NCI-H187 treated with DMSO at 0.1 percent for 48 hours (cell line): ENCODE measurements around the gene EPAS1.

ENCODE experiments used
- DNase-seq: peaks from one replicate; lab custom pipeline; 2025; lab: John Stamatoyannopoulos, UW

Gene EPAS1

DNA sequence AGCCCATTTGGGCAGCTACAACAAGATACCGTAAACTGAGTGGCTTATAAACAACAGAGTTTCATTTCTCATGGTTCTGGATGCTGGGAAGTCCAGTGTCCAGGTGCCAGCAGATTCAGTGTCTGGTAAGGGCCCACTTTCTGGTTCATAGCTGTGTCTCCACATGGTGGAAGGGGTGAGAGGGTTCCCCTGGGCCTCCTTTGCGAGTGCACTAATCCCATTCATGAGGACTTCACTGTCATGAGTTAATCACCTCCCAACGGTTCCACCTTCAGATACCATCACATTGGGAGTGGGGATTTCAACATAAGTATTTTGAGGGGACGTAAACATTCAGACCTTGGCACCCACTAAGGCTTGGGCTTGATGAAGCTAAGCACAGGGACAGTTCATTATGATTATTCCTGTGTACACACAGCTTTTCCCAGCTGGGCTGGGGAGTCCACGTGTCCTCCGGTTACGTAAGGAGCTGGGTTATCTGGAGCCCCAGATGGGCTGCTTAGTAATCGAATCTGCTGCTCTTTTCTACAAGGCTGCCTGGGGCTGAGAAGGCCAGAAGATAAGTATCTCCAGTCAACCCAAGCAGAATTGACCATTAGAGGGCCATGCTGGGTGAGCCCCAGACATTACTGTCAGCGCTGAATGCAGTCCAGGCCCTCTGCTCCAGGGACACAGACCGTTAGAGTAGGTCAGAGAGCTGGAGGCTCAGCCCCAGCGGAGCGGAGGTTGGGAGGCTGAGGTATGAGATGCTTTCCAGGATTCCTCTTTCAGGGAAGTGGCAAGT, 42.7 kb downstream of the EPAS1 start:
- no peak for DNase-seq

DNA sequence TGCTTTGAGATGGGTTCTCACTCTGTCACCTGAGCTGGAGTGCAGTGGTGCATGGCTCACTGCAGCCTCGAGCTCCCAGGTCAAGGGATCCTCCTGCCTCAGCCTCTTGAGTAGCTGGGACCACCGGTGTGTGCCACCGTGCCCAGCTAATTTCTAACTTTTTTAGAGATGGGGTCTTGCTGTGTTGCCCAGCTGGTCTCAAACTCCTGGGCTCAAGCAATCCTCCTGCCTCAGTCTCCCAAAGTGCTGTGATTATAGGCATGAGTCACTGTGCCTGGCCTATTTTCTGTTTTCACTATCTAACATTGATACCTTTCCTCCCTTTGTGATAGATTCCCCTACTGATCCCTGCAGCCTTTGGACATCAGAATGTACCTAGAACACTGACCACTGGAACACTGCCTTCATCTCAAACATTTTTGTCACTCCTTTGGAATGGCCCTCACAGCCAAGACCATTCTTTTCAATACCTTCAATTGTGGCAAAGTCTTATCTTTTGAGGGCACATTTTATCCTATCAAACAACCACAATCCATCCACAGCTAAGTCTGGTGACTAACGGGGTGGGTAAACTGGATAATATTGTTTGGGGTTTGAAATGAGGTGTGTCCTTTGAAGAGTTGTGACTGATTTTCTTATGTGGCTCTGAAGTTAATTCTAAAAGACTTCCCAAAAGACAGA, 43.7 kb downstream of the EPAS1 start:
- DNase-seq, result no peak

DNA sequence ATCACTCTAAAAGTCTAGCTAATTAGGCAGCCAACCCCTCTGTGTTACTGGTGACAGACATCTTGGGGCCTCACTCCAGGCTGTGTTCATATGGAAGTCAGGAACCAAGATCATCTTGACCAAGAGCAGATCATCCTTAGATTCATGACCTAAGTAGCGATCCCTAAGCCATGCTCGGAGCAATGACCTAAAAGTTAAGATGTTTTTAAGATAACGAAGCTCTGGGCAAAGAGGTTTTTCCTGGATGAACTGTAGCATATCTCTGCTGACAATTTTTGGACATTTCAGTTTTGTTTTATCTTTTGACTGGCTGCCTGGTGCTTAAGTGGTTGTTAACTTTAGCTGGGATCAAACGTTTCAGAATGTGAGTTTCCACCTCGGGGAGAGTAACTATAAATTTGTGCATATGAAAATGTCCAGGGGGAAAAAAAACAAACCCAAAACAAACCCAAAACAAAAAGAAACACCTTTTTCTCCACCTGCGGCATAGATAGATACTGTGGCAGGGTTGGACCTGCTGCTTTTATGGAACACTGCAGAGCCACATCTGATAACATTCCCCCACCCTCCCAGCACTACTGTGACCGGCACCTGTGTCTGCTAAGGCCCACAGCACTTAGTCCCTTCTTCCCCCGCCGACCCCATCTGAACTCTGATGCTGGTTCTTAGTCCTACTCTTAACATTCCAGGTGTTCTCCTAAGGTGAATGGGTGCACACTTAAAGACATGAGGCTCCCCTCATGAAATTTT, 45.5 kb downstream of the EPAS1 start:
- DNase-seq, result no peak

DNA sequence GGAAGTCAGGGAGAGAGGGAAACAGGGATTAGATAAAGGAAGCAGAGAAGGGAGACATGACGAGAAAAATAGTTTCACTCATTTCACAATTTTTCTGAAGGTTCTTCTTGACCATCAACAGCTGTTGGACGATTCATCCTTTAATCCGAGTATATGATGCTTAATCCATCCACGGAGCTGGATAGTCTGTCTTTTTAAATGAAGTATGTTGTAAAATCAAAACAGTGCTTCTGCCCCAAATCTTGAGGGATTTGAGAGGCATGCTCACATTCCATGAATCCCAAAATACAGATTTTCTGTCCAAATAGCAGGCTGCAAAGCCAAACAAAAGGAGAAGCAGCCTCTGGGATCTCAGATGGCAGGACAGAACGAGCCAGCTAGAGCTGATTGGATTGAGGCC, 47.5 kb downstream of the EPAS1 start:
- DNase-seq, result no peak

DNA sequence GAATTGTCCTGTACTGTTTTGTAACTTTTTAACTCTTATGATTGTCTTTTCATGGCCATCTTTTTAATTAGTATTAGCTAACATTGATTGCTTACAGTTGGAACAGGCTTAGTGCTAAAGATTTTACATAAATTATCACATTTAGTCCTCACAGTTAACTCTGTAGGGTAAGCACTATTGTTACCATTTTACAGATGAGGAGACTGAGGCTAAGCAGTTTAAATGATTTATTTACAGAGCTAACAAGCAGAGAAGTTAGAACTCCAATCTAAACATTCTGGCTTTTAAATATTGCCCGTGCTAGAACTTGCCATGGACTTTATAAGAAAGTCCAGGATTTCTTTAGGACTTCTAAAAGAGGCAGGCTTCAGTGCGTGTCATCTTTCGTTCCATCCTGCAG, 48.6 kb downstream of the EPAS1 start:
- no peak for DNase-seq

DNA sequence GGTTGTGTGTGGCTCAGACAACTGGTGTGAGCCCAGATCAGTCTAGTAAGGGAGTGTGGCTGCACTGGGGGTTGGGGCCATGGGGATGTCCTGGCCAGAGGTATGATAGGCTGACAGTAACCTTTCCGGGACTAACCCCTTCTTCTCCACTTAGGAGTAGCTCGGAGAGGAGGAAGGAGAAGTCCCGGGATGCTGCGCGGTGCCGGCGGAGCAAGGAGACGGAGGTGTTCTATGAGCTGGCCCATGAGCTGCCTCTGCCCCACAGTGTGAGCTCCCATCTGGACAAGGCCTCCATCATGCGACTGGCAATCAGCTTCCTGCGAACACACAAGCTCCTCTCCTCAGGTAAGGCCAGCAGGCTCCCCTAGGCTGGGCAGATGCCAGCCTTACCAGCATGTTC, 49.5 kb downstream of the EPAS1 start:
- no peak for DNase-seq

DNA sequence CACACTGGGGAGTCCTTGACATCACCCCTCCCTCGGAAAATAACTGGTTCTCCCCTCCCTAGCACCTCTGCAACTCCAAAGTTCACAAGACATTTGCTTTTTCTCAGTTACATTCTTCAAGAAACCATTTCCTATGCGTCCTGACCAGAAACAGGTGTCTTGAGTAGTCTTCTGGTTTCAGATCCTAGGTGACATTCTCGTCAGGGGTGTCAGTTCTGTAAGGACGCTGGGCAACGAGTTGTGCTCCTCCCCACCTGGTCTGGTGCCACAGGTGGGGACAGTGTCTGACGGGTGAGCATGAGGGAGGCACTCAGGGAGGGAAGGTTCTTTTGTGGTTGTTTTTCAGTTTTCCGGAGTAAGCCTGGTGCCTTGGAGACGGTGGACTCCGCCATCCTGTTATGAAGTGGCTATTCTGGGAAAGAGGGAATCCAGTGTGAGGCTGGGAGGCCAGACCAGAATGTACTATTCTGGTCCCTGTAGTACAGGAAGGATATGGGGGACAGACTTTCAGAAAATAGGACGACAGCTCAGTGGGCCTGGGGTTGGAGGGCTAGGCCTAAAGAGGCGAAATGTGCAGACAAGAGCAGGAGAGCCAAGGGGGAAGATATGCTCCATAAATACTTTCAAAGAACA, 50.6 kb downstream of the EPAS1 start:
- no peak for DNase-seq

DNA sequence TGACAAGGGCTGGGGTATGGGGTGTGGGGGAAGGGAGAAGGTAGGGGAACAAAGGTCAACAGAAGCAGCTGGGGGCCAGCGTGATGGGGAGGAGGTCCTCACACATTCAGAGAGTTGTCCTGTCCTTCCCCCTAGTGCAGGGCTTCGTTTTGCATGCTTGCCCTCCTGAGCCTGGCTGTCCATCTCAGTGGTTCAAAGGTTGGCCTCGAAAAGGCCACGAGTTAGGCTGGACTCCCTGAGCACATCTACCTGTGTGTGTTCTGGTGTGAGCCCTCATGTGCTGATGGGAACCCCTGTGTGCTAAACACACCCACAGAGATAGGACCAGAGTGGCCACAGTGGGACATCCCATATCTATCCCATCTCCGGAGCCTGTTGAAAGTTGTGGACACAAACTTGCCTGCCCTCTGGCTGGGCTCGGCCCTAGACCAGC, 51.9 kb downstream of the EPAS1 start:
- no peak for DNase-seq

DNA sequence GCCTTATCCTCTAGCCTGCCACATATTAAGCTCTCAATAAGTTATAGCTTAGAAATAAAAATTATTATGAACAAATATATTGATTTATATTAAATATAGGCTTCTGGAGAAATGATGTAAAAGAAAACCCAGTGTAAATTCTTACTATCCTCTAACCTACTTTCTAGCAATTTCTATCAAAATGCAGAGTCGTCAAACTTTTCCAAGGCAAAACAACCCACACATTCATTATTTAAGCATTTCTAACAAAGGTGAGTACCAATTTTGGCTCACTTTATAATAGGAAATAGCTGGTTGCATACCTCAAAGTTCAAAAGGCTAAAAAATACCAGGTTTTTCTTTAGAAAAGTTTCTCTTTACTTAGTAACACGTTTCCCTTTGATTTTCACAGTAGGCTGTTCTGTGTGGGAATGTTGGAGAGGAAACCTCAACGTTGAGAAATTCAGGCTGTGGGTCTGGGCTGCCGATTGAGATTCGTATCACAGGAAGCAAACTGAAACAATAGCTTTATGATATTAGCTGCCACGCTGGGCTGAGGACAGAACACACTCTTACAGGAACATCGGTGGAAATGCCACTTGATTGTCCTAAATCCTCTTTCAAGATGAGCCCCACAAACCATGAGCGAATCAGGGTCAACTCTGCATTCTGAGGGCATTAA, 53.0 kb downstream of the EPAS1 start:
- no peak for DNase-seq

DNA sequence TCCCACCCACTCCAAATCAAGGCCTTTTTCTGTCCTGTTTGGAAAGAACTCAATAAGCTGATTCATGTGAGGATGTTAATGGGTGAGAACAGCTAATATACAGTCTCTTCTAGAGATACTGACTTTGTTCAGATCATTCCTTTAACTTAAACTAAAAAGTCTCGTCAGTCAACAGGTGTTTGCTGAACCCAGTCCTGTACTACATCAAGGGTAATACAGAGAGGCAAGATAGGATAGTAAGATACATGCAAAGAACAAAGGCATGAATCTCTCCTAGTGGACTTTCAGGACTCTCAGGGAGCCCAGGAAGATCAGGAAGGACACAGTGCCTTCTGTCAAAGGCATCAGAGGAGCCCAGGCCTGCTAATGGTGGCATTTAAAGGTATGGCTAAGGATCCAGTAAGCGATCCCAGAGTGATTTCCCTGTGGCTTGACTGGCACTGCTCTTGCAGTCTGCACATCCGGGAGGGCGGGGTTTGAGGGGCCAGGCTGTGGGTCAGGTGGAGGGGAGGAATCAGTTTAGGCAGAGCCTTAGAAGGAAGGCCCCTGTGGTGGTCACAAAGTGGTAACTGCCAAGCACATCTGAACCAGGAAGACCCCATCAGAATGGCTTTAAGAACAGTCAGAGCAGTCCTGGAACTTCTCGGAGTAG, 54.0 kb downstream of the EPAS1 start:
- DNase-seq, result no peak

DNA sequence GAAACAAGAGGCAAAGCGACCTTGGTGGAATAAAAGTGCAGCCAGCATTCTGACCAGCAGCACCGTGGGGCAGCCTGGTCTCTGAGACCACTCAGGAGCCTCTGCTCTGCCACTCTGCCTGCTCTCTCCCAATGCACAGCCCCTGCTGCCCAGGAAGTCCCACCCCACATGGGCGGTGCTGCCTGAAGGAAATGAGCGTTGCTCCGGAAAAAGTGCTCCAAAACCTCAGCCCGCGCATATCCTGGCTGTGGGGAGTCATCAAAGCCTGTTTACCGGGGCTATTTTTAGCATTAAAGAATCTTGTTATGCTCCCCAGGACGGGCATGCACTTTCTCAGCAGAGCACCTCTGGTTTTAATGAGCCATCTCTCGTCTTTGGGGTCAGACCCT, 54.5 kb downstream of the EPAS1 start:
- DNase-seq, result no peak

DNA sequence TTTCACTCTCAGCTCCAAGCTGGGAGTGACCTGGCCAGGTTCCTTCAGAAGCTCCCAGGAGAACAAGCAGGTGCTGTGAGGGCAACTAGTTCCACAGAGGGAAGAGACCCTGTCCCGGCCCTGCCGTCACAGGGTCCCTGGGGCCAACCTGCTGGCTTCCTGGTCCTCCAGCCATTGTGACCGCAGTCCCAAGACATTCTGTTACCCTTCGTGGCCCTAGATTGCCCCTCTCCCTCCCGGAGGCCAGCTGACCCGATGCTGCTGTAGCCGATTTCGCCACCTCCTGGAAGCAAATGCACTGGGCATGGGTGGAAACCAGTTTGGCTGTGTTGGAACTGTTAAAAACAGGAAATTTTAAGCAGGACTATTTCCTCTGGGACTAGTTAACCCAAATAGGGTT, 55.4 kb downstream of the EPAS1 start:
- DNase-seq, result no peak

DNA sequence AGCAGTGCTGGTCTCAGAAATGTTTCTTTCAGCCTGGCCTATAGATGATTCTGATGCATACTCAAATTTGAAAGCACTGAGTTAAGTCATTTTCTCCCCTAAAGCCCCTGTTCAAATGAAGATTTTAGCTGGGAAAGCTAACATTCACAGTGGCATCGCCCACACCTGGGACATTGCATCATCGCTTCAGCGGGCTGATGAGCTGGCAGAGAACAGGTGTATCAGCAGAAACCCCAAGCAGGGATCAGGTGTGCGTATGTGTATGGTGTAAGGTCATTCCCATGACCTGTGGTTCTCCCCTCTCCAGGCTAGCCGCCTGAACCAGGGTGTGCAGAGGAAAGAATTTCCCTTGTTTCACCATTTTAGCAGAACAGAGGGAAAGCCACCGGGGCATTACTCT, 56.3 kb downstream of the EPAS1 start:
- no peak for DNase-seq

DNA sequence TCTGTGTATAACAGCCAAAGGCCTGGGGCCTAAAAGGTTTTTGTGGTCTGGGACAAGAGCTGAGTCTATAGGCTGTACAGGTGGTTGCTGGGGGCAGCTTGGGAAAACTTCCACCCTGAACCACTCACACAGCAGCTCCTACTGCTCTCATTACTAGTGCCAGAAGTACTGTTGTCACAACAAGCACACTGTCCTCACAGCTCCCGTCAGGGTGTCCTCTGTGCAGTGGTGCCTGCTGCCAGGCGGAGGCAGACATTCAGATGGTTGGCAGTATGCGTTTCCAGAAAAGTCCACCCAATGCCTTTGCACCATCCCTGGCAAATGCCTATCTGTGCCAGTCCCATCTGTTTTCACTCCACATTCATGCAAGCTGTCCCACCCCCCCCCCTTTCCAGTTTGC, 58.5 kb downstream of the EPAS1 start:
- DNase-seq, result no peak

DNA sequence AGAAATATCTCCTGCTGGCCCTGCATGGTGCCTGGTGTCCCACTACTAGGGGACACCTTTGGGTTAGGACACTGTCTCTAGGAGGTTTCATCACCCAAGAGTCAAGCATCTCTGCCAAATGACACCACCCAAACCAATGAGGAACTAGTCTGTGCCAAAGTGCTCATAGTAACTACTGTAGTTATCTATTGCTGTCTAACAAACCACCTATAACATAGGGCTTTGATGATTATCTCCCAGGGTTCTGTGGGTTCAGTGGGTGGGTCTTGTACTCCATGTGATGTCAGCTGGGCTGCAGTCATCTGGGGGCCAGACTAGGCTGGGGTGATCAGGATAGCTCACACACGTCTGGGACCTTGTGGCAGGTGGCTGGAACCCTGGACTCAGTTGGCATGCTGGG, 59.8 kb downstream of the EPAS1 start:
- no peak for DNase-seq

DNA sequence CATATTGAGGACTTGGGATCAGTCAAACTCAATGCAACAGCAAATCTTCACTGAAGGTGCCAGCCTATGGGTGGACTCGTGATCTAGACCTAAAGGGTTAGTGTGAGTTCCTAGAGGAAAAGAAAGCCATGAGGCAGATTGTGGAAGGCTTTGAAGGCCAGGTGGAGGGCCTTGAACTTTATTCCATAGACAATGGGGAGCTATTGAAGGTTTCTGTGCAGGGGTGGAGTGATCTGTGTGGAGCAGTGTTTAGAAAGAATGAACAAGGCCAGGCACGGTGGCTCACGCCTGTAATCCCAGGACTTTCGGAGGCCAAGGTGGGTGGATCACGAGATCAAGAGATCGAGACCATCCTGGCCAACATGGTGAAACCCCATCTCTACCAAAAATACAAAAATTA, 61.5 kb downstream of the EPAS1 start:
- no peak for DNase-seq

DNA sequence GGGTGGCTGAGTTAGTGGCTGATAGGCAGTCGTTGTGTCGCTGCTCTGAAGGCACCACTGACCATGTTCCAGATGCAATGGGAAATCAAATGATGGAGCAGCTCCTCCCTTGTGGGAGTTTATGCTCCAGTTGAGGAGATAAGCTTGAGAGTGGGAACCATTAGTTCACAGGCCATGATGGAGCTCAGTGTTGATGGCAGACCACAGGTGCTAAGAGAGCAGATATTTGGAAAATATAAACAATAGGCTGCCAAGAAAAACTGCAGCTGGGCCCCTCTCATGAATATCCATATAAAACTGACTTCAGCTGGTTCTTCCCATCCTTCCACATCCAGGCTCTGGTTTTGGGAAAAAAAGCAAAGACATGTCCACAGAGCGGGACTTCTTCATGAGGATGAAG, 63.1 kb downstream of the EPAS1 start:
- no peak for DNase-seq

DNA sequence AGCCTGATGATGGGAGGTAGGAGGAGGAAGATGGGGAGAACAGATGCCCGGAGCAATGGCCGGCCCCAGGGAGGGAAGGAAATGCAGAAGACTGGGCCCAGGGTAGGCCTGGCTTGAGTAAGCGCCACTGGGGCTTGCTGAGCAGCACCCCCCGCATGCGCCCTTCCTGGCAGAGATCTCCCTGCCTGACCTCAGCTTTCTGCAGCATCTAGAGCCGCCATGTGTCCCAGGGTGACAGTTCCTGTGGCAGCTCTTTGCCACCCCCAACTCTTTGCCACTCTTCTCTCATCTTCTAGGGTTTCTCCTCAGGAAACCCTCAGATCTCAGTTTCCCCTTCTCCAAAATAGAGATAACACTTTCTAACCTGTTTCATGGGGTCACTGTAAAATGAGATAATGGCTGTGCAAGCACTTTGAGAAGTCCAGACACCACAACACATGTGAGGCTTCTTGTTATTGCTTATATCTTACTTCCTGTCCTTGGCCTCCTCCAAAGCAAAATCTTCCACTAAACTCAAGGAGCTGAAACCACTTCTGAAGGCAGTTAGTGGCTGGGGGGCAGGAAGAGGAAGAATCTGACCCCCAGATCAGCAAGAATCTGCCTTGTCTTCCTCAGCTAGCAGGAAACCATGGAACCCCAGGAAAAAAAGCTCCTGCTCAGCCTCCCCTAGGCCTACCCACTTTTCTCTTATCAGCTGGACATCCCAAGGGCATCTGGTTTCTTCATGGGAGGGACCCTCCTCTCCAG, 64.9 kb downstream of the EPAS1 start:
- no peak for DNase-seq

DNA sequence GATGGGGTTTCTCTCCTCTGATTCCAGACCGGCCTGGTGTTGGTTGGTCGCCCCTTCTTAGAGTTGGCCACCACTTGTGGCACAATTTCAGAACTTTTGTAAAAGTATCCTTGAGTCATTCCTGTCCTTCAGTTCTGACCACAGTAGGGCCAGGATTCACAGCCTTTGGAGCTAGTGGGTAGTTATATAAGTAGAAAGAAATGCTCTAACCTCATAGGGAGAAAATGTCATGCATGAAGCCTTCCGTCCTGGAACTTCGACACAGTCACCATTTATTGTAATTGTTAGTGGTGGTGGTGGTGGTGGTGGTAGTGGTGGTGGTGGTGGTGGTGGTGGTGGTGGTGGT, 65.4 kb downstream of the EPAS1 start:
- DNase-seq, result no peak

DNA sequence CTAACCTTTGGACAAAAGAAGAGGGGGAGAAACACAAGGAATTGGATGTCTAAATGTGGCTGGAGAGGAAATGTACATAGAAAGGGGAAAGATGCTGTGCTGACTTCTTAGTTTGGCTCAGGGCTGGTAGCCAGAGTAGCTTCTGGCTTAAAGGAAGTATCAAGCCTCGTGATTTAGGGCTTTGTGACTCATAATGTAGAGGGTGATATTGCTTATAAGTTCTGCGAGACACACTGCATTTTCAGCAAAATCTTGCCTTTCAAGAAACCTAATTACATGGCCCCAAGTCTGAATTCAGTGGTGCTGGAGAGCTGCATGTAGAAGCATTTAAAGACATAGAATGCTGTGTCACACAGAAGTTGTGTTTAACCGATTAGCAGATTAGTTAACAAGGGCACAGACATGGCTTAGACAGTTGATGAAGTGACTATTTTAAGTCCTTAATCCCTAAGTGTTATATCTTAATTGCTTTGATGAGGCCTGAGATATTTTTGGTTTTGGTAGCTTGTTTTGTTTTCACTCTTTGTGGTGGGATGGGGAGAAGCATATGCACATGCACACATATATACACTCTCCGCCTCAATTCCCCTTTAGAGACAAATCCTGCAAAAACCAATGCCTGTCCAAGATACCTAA, 66.4 kb downstream of the EPAS1 start:
- DNase-seq, result no peak
